GM23338 (cell line): ENCODE data around the gene CABCOCO1.

Source experiments
- CTCF ChIP-seq, 2 experiments: fragments of 200-600 bp in 1 of 2; sonication (generic) in 1 of 2; conservative IDR thresholded peaks; 2 replicates each; pipeline versions ENCODE4 v1.5.1 to v1.6.1; 2016 to 2017; ENCODE audit warnings: antibody characterized with exemption in 2 of 2, low read depth in 2 of 2, mild to moderate bottlenecking in 2 of 2, moderate library complexity in 1 of 2
- EZH2 ChIP-seq: fragments of 200-600 bp; sonication (generic); IDR thresholded peaks from one replicate; pipeline ENCODE4 v1.8.0; 2017; ENCODE audit warnings: antibody characterized with exemption, mild to moderate bottlenecking, low read depth; ENCODE audit not compliant: unreplicated experiment
- EZH2phosphoT487 ChIP-seq: fragments of 200-600 bp; sonication (generic); IDR thresholded peaks from one replicate; pipeline ENCODE4 v1.8.1; 2018; ENCODE audit warnings: antibody characterized with exemption; ENCODE audit not compliant: unreplicated experiment
- JUNB ChIP-seq: IDR thresholded peaks from one replicate; pipeline ENCODE4 v1.6.1; 2016; ENCODE audit warnings: antibody characterized with exemption; ENCODE audit not compliant: unreplicated experiment
- POLR2AphosphoS5 ChIP-seq: IDR thresholded peaks from 2 replicates; pipeline ENCODE4 v1.6.1; 2016; ENCODE audit warnings: antibody characterized with exemption, low read depth
- REST ChIP-seq: IDR thresholded peaks from one replicate; pipeline ENCODE4 v1.6.1; 2018; ENCODE audit warnings: antibody characterized with exemption; ENCODE audit not compliant: unreplicated experiment
- ZNF331 ChIP-seq: fragments of 250-450 bp; sonication (Bioruptor Pico); IDR thresholded peaks from 2 replicates; pipeline ENCODE4 v1.5.0; 2020; ENCODE audit warnings: low read depth, mild to moderate bottlenecking, moderate library complexity

GRCh38 chr10:61812920-61813319, 150.2 kb downstream of the CABCOCO1 start:
- no peak for TF ChIP-seq POLR2AphosphoS5
- no peak for TF ChIP-seq CTCF (conservative IDR thresholded peaks at IDR 0.05; ENCODE audit: low read depth in 2 of 2)
- no peak for TF ChIP-seq EZH2
- no peak for TF ChIP-seq EZH2phosphoT487
- no peak for TF ChIP-seq REST
- no peak for TF ChIP-seq JUNB
- TF ChIP-seq ZNF331: no peak
